Brain microvascular endothelial cell (primary cell): Measurements from ENCODE around the gene DACH1.

Experiments
- DNase-seq: peaks from one replicate; pipeline ENCODE4 v3.0.0-alpha.2; 2020
- H3K27ac ChIP-seq: fragments of 250-450 bp; sonication (Bioruptor Pico); 2 replicates; pipeline ENCODE4 v1.5.1; 2020; ENCODE audit warnings: mild to moderate bottlenecking, moderate library complexity
- H3K27me3 ChIP-seq: fragments of 250-450 bp; sonication (Bioruptor Pico); replicated peaks from 2 replicates; pipeline ENCODE4 v1.5.1; 2020; ENCODE audit warnings: mild to moderate bottlenecking
- H3K36me3 ChIP-seq: fragments of 250-450 bp; sonication (Bioruptor Pico); replicated peaks from 2 replicates; pipeline ENCODE4 v1.5.1; 2020; ENCODE audit warnings: mild to moderate bottlenecking
- H3K4me3 ChIP-seq: 2 replicates; pipeline ENCODE4 v1.5.1; 2011; ENCODE audit warnings: low read depth, mild to moderate bottlenecking, control low read depth, low read length, moderate library complexity
- CTCF ChIP-seq: IDR thresholded peaks from 2 replicates; pipeline ENCODE4 v1.5.1; 2011; ENCODE audit warnings: low read depth, mild to moderate bottlenecking, moderate library complexity, low read length, control low read depth, inconsistent platforms; ENCODE audit errors: missing control alignments
- in situ Hi-C: cut with HindIII; loops from 2 replicates; pipeline ENCODE4 v1.10.0; 2017; ENCODE audit warnings: low sequenced_read_pairs, low pct_ligation_motif_present

The DACH1 gene

DNA sequence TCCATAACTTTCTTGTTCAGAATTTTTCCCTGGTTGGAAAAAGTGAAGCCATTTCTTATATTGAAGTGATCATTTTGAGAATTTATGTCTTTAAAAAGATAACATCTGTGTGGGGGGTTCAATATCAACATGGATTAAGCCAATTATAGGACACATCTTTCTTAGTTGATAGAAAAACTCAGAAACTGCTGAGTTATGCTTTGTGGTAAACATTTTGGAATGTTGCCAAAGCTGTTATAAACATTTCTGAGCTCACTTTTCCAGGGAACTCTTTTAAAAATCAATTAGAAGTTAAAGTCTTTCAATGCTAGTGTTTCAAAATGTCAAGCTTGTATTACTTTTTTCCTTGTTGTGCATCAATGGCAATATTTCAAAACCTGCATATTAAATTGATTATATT, 248.8 kb downstream of the DACH1 start:
- Histone ChIP-seq H3K27ac (no peak overlapping the region), H3K27me3 (no peaks in the 10 kb centered on the region), H3K36me3 (no peaks in the 10 kb centered on the region), H3K4me3 (no peak overlapping the region)
- in situ Hi-C loops, result no loop called here
- no peak for TF ChIP-seq CTCF
- no peak for DNase-seq

DNA sequence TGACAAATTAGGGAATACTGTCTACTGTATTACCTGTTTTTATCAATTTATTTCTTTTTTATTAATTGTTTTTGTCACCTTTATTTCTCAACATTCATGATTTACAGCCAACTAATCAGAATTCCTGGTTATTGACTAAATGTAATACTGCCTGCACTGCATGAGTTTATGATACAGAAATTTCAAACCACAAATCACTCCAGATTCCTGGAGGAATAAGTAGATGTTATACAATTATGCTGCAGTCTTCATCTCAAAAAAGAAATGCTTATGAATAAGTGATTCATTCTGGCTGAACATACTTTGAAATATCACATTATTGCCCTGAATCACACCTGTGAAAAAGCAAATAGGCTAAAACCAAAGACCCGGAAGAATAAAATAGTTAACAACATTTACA, 249.7 kb downstream of the DACH1 start:
- Histone ChIP-seq H3K27me3 (no peaks in the 10 kb centered on the region), H3K4me3 (no peak overlapping the region), H3K36me3 (no peaks in the 10 kb centered on the region), H3K27ac (no peak overlapping the region)
- TF ChIP-seq CTCF, result no peak
- in situ Hi-C loops, result no loop called here
- no peak for DNase-seq

DNA sequence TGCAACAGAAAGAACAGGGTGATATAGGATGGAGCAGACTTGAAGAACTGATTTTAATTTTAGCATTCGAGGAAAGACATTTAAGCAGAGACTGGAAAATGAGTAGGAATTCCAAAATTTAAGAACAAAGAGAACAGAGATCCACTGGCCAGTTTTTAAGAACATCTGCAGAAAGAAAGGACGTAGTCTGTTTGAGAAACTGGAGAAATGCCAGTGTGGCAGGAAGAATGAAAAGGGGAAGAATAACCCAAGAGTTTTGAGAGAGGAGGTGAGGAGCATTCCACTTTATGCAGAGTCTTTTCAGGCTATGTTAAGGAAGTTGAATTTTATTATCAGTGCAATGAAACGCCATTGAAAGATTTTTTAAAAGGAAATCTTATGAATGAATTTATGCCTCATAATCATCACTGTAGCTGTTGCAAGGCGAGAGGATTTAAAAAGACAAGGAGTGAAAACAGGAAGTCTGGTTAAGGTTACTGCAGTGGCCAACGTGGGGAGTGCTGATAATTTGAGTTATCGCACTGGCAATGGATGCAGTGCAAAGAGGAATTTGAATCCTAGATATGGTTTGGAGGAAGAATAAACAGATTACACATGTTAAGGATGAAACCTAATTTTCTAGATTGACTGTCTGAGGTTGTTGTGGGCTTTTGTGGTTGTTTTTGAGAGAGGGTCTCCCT, 253.8 kb downstream of the DACH1 start:
- no peak for DNase-seq
- in situ Hi-C loops, result no loop called here
- H3K4me3 ChIP-seq, result no peak overlapping the region
- H3K27ac ChIP-seq, result no peak overlapping the region
- no peaks in the 10 kb centered on the region for H3K36me3 ChIP-seq
- no peak for TF ChIP-seq CTCF
- H3K27me3 ChIP-seq, result no peaks in the 10 kb centered on the region

DNA sequence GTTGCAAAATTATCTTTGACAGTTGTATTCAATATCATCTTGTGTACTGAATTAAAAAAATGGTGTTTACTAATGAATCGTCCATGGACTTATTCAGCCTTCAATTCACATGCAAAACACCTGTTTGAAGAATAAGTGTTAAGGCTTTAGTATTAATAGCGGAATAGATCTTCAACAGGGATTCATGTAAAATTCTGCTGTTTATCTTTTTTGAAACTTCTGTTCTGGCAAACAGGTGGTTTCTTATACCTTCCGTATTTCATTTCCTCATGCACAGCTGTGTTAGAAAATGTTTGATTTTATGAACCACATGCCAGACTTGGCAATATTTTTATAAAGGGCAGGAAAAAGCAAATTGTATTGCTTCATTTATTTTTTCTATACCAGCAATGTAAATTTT, 255.7 kb downstream of the DACH1 start:
- no peak for TF ChIP-seq CTCF
- Histone ChIP-seq H3K27ac (no peak overlapping the region), H3K4me3 (no peak overlapping the region)

DNA sequence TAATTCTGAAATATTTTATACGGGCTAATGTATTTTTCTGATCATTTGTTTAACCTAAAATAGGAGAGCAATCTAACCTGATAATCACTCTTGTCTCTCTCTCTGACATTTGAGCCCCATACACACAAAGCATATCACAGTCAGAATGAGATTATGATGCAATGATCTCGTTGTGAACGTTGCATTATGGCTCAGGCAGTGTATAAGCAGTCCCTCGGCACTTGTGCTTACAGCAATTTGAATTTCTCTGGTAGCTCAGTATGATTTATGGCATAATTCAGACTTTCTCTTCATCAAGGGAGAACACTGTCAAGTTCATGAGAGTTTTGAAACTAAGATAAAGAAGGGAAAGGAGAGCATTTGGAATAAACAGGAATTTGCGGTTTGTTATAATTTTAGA, 256.1 kb downstream of the DACH1 start:
- in situ Hi-C loops, result no loop called here
- TF ChIP-seq CTCF, result no peak
- Histone ChIP-seq H3K36me3 (no peaks in the 10 kb centered on the region), H3K27me3 (no peaks in the 10 kb centered on the region), H3K4me3 (no peak overlapping the region), H3K27ac (no peak overlapping the region)
- no peak for DNase-seq

More for the DNA sequence above, 255.7 kb downstream of the DACH1 start:
- no peak for DNase-seq
- in situ Hi-C loops, result no loop called here
- no peaks in the 10 kb centered on the region for H3K36me3 ChIP-seq
- H3K27me3 ChIP-seq, result no peaks in the 10 kb centered on the region

GRCh38 chr13:71609271-71609670, 257.7 kb downstream of the DACH1 start:
- TF ChIP-seq CTCF, result no peak
- Histone ChIP-seq H3K4me3 (no peak overlapping the region), H3K27ac (no peak overlapping the region), H3K27me3 (no peaks in the 10 kb centered on the region), H3K36me3 (no peaks in the 10 kb centered on the region)
- in situ Hi-C loops, result no loop called here
- no peak for DNase-seq
